Pancreas (tissue), 10 donors: ENCODE data around the gene RIMBP2. TPM values are rescaled to one million over a fixed set of nuclear protein-coding genes. Genes with fewer than 3 reads are reported as not detected.

ENCODE experiments used
- ATAC-seq, 4 donors: fragments of 200-7000 bp; cut with Tn5 transposase; one replicate each; pipeline versions ENCODE4 v1.8.0 to v1.9.1; 2020; ENCODE audit warnings: mild to moderate bottlenecking in 4 of 4, moderate library complexity in 4 of 4
- DNase-seq, 6 donors: peaks; one replicate each; pipeline ENCODE4 v3.0.0-alpha.2; 2020
- FAIRE-seq: peaks from 2 replicates; lab custom pipeline; 2012; peaks lifted over from hg19 to GRCh38; lab: Jason Lieb, UNC
- H3K27ac ChIP-seq, 4 donors: fragments of 200-600 bp; sonication (generic); 1 replicate in 3 of 4; 2 replicates in 1 of 4; pipeline versions ENCODE4 v1.5.0 to v1.8.0; 2020
- H3K27me3 ChIP-seq, 4 donors: fragments of 200-600 bp; one replicate each; pipeline ENCODE4 v1.8.0; 2021
- H3K36me3 ChIP-seq, 3 donors: fragments of 200-600 bp; sonication (generic) in 1 of 3; one replicate each; pipeline versions ENCODE4 v1.5.0 to v1.8.0; 2020 to 2021
- H3K4me1 ChIP-seq, 3 donors: fragments of 200-600 bp; one replicate each; pipeline ENCODE4 v1.8.0; 2021
- H3K4me3 ChIP-seq, 4 donors: fragments of 200-600 bp; sonication (generic) in 2 of 4; one replicate each; pipeline versions ENCODE4 v1.5.0 to v1.8.0; 2020 to 2021
- H3K9me3 ChIP-seq, 4 donors: fragments of 200-600 bp; one replicate each; pipeline ENCODE4 v1.8.0; 2021
- WGBS, 2 donors: extraction: QIAGEN DNeasy Blood & Tissue Kit; methylation state at CpG; one replicate each; pipeline ENCODE4 v1.1.7; 2013; 5-methylcytosine and 5-hydroxymethylcytosine counted together
- intact Hi-C, 3 donors: fragments of 100-400 bp; cut with DNase I; formaldehyde crosslinking; loops; one replicate each; pipeline versions ENCODE4 v1.11.1 to v1.14.2; 2022
- polyA plus RNA-seq, 2 donors: library from polyadenylated mRNA; stranded (reverse); fragments of 200-250 nt; gene quantifications; one replicate each; pipeline ENCODE4 v1.2.3, GENCODE V29; 2013
- total RNA-seq, 6 donors: library from RNA; stranded (reverse); fragmentation: NEBNext Ultra II Directional in 4 of 6; extraction: Animal tissue kit (Norgen Biotek cat#: 25700) in 4 of 6; gene quantifications; one replicate each; pipeline versions ENCODE4 v1.2.1 to v1.2.4, GENCODE V29; 2021 to 2023
- TF ChIP-seq, protein P1 (sequence below), 4 donors: fragments of 200-600 bp; sonication (generic) in 3 of 4; IDR thresholded peaks; one replicate each; pipeline versions ENCODE4 v1.5.0 to v1.8.0; 2021; ENCODE audit warnings: antibody characterized with exemption in 4 of 4
- donor health status: healthy with polysubstance abuse.
- donor health status: DM: no; HTN: no; CAD: no; lungs with moderate emphysema.
- donor health status: DM: no; HTN: no; CAD: no.
- donor health status: control.
- donor health status: control.
- donor health status: Bipolar disorder and iron deficiency.
- donor health status: DM: yes; HTN: yes; CAD: no.
- donor health status: DM: no; HTN: no; CAD: no.
- donor health status: DM: no; HTN: no; CAD: no.
- donor health status: DM: yes; HTN: yes; CAD: no.

RIMBP2 gene
- total and polyA plus RNA-seq, 8 donors: 1.6 to 14.9 (median 3.9) TPM

GRCh38 chr12:130717752-130718151, 1.7 kb upstream of the RIMBP2 start:
- Histone ChIP-seq H3K4me3 (no peak overlapping the region), H3K9me3 (no peaks in the 10 kb centered on the region), H3K4me1 (no peaks in the 10 kb centered on the region), H3K27ac (no peak overlapping the region), H3K27me3 (peaks cover 0 to 7% (median 3%) of the 10 kb centered on the region in 4 donors), H3K36me3 (no peaks in the 10 kb centered on the region)
- FAIRE-seq: no peak
- no peak for ATAC-seq
- TF ChIP-seq, protein P1, sequence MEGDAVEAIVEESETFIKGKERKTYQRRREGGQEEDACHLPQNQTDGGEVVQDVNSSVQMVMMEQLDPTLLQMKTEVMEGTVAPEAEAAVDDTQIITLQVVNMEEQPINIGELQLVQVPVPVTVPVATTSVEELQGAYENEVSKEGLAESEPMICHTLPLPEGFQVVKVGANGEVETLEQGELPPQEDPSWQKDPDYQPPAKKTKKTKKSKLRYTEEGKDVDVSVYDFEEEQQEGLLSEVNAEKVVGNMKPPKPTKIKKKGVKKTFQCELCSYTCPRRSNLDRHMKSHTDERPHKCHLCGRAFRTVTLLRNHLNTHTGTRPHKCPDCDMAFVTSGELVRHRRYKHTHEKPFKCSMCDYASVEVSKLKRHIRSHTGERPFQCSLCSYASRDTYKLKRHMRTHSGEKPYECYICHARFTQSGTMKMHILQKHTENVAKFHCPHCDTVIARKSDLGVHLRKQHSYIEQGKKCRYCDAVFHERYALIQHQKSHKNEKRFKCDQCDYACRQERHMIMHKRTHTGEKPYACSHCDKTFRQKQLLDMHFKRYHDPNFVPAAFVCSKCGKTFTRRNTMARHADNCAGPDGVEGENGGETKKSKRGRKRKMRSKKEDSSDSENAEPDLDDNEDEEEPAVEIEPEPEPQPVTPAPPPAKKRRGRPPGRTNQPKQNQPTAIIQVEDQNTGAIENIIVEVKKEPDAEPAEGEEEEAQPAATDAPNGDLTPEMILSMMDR (IDR thresholded peaks at IDR 0.05): no peak
- intact Hi-C loops: no loop called here
- no peak for DNase-seq
- WGBS, 2 donors: 82 to 87% methylated on average over 5 of the region's 5 CpGs

DNA sequence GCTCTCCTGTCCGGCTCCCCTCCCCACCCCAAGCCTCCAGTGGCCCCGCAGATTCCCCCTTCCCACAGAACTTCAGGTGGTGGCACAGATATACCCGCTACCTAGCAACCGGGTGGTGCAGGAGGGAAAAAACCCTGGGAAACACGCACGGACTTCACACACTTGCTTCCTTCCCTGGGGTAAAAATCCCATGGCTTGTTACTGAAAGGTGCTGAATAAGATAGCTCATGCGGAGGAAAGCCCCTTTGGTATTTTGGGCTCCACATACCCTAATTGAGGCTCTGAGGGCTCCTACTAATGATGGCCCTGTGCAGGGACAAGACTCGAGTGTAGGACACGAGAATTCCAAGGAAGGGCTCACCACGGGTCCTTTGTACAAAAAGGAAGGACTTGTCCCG, 869 bp upstream of the RIMBP2 start:
- TF ChIP-seq, protein P1 (IDR thresholded peaks at IDR 0.05): no peak
- H3K4me3 ChIP-seq: no peak overlapping the region

DNA sequence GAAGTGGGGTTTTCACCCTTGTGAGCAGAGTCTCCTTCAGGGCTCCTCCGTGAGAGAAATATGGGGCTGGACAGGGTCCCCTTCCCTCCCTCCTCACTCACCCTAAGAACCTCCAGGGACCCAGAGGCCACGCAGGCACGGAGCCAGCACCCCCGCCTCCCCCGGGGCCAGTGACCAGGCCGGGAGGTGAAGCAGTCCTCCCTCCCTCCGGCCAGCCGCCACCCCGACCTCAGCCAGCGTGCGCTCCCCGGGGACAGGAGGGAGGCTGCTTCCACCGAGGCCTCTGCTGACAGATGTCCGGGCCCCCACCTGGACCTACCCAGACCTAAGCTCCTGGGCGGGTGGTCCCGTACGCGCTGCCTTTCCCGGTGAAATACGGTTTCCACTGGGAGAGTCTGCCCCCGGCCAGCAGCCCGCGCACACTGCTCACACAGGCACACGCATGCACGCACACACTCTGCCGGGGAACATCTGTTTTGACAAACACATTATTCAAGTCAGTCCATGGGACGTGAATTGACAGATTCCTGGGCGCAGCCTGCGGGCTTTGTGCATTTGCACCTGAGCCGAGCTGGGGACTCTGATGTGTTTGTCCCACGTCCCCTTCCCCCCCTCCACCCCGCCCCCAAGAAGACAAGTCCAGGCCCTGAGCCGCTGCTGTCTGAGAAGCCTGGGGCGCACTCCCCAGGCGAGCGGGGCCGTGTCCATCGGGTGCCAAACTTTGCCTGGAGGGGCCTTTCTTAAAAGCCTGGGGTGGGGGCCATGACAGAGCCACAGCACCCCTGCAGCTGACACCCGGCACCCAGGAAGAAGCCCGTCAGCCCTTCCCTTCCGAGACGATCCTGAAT, 725 bp downstream of the RIMBP2 start:
- Histone ChIP-seq H3K4me1 (no peaks in the 10 kb centered on the region), H3K9me3 (no peaks in the 10 kb centered on the region), H3K4me3 (peak overlapping the region in 1 of 4 donors; percentile 25), H3K27me3 (peaks cover 0 to 11% (median 0%) of the 10 kb centered on the region in 4 donors), H3K27ac (no peak overlapping the region), H3K36me3 (no peaks in the 10 kb centered on the region)
- FAIRE-seq: no peak
- peak in 1 of 6 donors; percentile 62 for DNase-seq
- ATAC-seq: peak in 3 of 4 donors; percentile 34 to 52 (median 42)
- intact Hi-C loops: no loop called here
- TF ChIP-seq, protein P1 (IDR thresholded peaks at IDR 0.05): no peak
- 1% methylated on average over 39 to 42 of the region's 42 CpGs for WGBS, 2 donors

More for the DNA sequence above, 869 bp upstream of the RIMBP2 start:
- intact Hi-C loops: no loop called here
- H3K4me1 ChIP-seq: no peaks in the 10 kb centered on the region
- no peaks in the 10 kb centered on the region for H3K9me3 ChIP-seq
- FAIRE-seq: no peak
- H3K27me3 ChIP-seq: peaks cover 0 to 11% (median 3%) of the 10 kb centered on the region in 4 donors
- no peak for DNase-seq
- no peak for ATAC-seq
- 13 to 19% methylated on average over 11 of the region's 11 CpGs for WGBS, 2 donors
- H3K36me3 ChIP-seq: no peaks in the 10 kb centered on the region
- no peak overlapping the region for H3K27ac ChIP-seq

DNA sequence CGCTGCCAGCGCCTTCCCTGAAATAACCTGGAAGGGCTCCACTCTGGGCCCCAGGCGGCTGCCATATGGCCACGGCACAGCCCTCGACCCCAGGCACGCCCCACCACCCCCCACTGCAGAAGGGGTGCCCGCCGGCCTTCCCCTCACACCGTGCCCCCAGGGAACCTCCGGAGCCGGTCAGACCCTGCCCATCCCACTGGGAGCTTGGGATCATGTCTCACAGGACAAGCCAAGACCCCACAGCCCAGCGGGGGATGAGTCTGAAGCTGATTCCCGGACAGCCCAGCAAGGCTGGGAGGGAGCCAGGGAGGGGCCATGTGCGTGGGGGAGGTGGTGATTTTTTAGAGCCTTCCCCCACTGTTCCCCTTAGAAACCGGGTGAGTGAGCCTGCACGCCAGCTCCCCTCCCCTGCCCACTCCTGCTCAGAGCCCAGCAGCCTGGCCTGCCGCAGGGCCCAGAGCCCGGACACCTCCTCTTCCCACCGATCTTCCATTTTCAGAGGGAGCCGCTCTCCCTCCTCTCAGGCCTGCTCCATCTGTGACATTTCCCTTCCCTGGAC, 1.4 kb downstream of the RIMBP2 start:
- intact Hi-C loops: no loop called here

More for the DNA sequence above, 1.4 kb downstream of the RIMBP2 start:
- Histone ChIP-seq H3K27me3 (peaks cover 0 to 11% (median 0%) of the 10 kb centered on the region in 4 donors), H3K9me3 (no peaks in the 10 kb centered on the region), H3K36me3 (no peaks in the 10 kb centered on the region), H3K4me1 (no peaks in the 10 kb centered on the region), H3K4me3 (peak overlapping the region in 1 of 4 donors; percentile 25), H3K27ac (no peak overlapping the region)
- DNase-seq (peak in 1 of 6 donors; percentile 56), ATAC-seq (peak in 3 of 4 donors; percentile 21 to 39 (median 37)), FAIRE-seq (no peak)
- TF ChIP-seq, protein P1 (IDR thresholded peaks at IDR 0.05): no peak
- 4% methylated on average over 19 to 20 of the region's 20 CpGs for WGBS, 2 donors
